ENCODE measurements around the gene FOSB.

GRCh38 chr19:45506246-45506988, 38.6 kb downstream of the FOSB start:
- no peak for TF ChIP-seq EZH2 (IDR thresholded peaks at IDR 0.05)
- peak; percentile 80 for TF ChIP-seq POLR2AphosphoS5 (IDR thresholded peaks at IDR 0.05; ENCODE audit: borderline replicate concordance, low read depth, low read length)
- peak; percentile 24 for TF ChIP-seq FOXP2 (optimal IDR thresholded peaks at IDR 0.05; ENCODE audit: control extremely low read depth, extremely low read length, insufficient read depth)
